Fibroblast of skin of right quadriceps (primary cell): ENCODE results near the gene EGF.
"Not testable (repeated sequence)": the region's sequence is repeated elsewhere in the genome, so short reads cannot be mapped to it uniquely, and the experiment has no call there.

Experiments used
- DNase-seq: peaks from one replicate; pipeline ENCODE4 v3.0.0-alpha.2; 2013

The EGF gene

GRCh38 chr4:109912706-109913595, at the start of gene EGF:
Gene EGF (plus strand): TSS chr4:109912883. CDS start chr4:109913336, 453 bp downstream.
- DNase-seq: peak; percentile 59

- no peak for DNase-seq
These were observed 48.5 kb upstream of the EGF start for GRCh38 chr4:109864134-109864533.

GRCh38 chr4:109870061-109870460, 42.6 kb upstream of the EGF start:
- DNase-seq: no peak

- no peak for DNase-seq
These were observed 40.6 kb upstream of the EGF start for GRCh38 chr4:109872065-109872464.

- DNase-seq: no peak
These were observed 39.6 kb upstream of the EGF start for GRCh38 chr4:109872950-109873656.

GRCh38 chr4:109873791-109874514, 38.7 kb upstream of the EGF start:
- DNase-seq: peak; percentile 33

- no peak for DNase-seq
These were observed 37.6 kb upstream of the EGF start for GRCh38 chr4:109875106-109875505.

- not testable (repeated sequence) for DNase-seq
These were observed 37.1 kb upstream of the EGF start for GRCh38 chr4:109875553-109875952.

GRCh38 chr4:109876634-109877265, 35.9 kb upstream of the EGF start:
- DNase-seq: no peak

GRCh38 chr4:109877400-109877799, 35.3 kb upstream of the EGF start:
- no peak for DNase-seq

GRCh38 chr4:109878355-109878754, 34.3 kb upstream of the EGF start:
- DNase-seq: no peak

- no peak for DNase-seq
These were observed 33.6 kb upstream of the EGF start for GRCh38 chr4:109879081-109879480.

GRCh38 chr4:109879636-109880314, 32.9 kb upstream of the EGF start:
- DNase-seq: no peak

- DNase-seq: no peak
These were observed 26.4 kb upstream of the EGF start for GRCh38 chr4:109886303-109886702.

- no peak for DNase-seq
These were observed 25.6 kb upstream of the EGF start for GRCh38 chr4:109887071-109887470.

GRCh38 chr4:109890076-109890475, 22.6 kb upstream of the EGF start:
- DNase-seq: no peak

- no peak for DNase-seq
These were observed 10.0 kb upstream of the EGF start for GRCh38 chr4:109902559-109903251.

- no peak for DNase-seq
These were observed 4.0 kb upstream of the EGF start for GRCh38 chr4:109908731-109909130.

- no peak for DNase-seq
These were observed 2.4 kb upstream of the EGF start for GRCh38 chr4:109910256-109910655.

GRCh38 chr4:109913596-109914241, 1.0 kb downstream of the EGF start:
- no peak for DNase-seq

- no peak for DNase-seq
These were observed 1.6 kb downstream of the EGF start for GRCh38 chr4:109914322-109914721.
